ENCODE data around the gene MMP25.
A peak's percentile ranks its signal among the peaks of the same experiment; 100 is the strongest.

MMP25 gene, protein sequence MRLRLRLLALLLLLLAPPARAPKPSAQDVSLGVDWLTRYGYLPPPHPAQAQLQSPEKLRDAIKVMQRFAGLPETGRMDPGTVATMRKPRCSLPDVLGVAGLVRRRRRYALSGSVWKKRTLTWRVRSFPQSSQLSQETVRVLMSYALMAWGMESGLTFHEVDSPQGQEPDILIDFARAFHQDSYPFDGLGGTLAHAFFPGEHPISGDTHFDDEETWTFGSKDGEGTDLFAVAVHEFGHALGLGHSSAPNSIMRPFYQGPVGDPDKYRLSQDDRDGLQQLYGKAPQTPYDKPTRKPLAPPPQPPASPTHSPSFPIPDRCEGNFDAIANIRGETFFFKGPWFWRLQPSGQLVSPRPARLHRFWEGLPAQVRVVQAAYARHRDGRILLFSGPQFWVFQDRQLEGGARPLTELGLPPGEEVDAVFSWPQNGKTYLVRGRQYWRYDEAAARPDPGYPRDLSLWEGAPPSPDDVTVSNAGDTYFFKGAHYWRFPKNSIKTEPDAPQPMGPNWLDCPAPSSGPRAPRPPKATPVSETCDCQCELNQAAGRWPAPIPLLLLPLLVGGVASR

DNA sequence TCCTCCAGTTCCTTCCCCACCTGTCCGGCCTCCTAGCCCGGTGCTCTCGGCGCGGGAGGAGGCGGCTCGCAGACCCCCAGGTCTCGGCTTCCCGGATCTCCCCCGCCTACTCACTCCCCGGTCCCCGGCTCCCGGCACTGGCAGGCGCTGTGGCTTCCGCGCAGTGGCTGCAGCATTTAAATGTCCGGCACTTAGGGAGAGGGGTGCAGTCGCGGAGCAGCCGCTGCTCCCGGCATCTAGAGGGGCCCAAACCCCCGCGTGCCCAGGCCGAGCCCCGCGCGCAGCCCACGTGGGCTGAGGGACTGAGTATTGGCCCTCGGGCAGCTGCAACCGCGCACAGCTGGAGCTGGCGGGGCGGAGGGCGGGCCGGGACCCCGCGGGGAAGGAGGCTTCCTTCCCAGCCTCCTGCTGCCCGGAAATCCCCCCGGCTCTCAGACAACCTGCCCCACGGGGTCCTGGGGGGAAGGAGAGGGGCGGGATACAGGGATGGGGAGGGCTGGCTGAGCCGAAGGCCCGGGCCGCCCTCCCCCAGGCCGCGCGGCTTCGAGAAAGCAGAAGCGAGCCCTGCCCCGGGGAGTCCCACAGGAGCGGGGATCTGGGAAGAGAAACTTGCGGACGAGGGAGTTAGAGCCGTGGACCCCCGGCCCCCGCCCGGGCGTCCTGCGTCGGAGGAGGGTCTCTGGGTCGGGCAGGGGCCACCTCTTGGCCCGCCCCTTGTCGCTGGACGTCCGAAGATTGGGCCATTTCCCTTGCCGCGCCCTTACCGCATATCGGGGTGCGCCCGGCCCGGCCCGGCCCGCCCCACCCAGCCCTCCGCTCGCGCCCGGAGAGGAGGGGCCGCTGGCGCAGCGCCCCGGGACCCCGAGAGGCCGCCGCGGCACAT, at the start of gene MMP25:
Gene MMP25 (plus strand): TSS at position 804 of the 883 bp plus-strand sequence. CDS start 357 bp downstream, outside the sequence.
- DNase-seq (ENCODE audit: low read depth in 4 of 4, low spot score in 1 of 4): no peak

DNA sequence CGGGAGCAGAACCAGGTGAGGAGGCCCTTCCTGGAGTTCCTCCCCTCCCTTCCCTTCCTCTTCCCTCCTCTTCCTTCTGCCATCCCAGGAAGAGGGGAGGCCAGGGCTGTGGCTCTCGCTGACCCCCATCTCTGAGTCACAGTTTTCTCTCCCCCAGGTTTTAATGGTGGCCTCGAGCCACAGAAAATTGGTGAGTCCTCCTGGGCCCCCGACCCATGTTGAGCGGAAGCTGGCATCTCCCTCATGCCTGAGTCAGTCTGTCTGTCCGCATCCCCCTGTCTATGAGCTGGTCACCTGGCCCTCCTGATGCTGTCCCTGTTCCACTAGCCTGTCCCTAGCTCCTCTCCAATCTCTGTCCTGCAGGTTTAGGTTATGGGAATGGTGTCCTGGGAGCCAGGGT, 46.4 kb upstream of the MMP25 start:
- DNase-seq (ENCODE audit: low read depth in 4 of 4, low spot score in 1 of 4): no peak

DNA sequence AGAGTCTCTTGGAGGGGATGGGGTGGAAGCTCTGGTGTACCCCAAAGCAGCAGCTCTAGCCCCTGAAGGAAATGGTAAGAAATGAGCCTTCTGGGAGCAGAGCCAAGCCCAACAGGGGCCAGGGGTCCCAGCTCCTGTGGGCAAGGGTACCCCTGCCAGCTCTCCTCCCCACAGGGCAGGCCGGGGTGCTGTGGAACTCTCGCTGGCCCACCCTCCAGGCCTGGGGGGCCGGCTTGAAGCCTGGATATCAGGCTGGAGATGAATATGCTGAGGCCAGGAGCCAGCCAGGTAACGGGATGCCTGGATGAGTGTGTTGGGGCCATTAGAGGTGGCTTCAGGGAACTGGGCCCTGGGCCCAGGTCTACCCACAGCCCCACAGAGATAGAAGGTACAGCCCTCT, 45.8 kb upstream of the MMP25 start:
- no peak for DNase-seq (ENCODE audit: low read depth in 4 of 4, low spot score in 1 of 4)

DNA sequence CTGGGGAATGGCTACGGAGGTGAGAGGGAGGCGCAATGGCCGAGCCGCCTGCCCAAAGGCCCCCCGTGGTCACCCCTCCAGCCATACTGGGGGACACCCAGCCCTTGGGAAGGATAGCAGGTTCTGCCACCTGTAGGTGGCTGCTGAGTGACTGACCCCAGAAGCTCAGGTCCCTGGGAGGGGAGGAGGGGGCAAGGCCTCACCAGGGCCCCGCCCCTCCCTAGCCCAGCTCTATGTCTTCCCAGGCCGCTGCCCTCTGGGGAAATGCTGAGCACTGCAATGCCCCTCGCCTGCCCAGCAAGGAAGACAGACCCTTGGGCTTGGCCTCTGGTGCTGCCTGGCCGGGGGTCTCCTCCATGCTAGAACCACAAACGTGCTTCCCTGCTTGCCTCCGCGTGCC, 45.0 kb upstream of the MMP25 start:
- no peak for DNase-seq (ENCODE audit: low read depth in 4 of 4, low spot score in 1 of 4)

DNA sequence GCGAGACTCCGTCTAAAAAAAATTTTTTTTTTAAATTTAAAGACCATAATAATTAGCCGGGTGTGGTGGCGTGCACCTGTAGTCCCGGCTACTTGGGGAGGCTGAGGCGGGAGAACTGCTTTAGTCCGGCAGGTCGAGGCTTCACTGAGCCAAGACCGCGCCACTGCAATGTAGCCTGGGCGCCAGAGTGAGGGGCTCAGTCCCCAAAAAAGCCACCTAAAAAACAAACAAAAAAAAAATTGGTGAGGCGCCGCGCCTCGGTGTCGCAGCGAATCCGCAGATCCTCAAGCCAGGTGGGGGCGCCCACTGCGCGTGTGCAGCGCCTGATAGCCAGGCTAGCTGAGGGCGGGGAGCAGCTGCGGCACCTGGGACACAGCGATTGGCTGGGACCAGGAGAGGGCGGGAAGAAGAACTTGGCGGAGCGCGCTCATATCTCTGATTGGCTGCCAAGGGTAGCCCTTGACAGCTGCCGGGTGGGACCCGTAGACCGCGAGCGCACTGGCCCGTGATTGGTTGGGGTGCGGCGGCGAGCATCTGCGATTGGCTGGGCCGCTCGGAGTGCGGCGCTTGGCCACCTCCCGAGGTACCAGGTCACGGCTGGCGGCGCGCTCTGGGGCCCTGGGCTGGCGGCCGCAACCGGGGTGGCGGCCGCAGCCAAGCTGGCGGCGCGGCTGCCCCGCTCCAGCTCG, 42.6 kb upstream of the MMP25 start:
- peak; percentile 81 to 96 (median 88) for DNase-seq (ENCODE audit: low read depth in 4 of 4, low spot score in 1 of 4)

DNA sequence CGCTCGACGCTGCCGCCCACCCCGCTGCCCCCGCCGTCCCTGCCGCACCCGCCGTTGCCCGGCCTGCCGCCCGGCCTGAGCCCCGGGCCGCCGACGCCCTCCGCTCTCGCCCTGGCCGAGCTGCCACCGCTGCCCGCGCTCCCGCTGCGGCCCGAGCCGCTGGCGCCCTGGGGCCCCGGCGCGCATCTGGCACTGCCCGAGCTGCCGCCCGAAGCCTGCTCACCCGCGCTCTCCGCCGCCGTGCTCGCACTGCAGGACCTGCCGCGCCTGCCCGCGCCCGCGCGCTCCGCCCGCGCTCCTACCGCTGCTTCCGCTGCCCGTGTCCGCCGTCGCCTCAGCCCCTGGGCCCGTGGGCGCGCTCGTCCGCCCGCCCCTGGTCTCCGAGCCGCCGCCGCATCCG, 42.0 kb upstream of the MMP25 start:
- DNase-seq (ENCODE audit: low read depth in 4 of 4, low spot score in 1 of 4): no peak

DNA sequence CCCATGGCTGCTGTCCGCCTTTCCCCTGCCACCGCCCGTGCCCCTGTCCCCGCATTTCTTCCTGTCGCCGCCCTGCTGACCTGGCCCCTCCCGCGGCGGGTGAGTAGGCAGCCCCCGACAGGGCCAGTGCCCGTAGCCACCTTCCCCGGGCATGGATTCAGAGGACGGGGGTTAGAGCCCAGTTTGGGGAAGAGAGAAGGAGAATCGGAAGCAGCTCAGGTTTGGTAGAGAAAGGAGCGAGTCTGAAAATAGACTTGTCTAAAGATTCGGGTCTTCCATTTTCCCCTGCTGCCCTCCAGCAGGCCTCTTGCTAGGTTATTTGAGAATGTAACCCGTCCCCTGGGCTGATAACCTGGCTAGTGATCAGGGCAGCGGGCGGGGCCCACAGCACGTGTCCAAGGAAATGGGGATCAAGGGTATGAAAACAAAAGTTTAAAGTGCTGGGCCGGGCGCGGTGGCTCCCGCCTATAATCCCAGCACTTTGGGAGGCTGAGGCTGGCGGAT, 41.5 kb upstream of the MMP25 start:
- DNase-seq (ENCODE audit: low read depth in 4 of 4, low spot score in 1 of 4): no peak

DNA sequence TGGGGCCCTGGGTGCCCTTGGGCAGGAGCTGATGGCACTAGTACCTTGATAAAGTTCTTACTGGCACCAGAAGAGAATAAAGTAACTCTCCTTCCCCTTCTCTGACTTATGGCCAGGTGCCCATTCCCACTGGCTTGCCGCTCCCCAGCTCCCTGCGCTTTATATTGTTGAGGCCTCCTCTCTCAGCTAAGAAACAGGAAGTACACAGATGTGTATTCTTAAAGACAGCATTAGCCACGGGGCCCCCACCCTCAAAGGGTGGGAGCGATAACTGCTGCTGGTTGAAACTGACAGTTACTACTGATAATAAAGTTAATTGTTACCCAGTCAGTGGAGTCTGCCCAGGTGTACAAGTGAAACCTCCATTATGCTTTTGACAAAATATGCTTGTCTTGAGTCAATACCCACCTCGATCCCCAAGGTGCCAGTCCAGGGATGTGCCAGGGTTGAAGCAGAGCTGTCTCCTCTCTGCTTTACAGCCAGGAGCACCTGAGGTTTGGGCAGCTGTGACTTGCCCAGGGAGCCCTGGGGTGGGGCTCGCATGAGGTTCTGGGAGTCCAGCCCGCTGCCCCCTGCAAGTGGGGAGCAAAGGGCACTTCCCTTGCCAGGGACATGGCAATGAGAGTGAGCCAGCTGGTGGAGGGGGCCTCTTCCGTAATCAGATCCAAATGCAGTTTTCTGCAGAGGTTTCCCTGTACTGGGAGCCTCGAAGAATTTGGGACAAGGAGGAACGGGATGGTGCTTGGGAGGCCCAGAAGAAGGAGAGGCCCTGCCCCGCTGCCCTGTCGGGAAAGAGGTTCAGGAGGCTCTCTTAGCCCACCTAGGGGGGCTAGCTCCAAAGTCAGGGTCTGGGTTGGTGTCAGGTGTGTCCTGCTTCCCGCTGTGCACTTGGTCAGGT, 39.1 kb upstream of the MMP25 start:
- DNase-seq (ENCODE audit: low read depth in 4 of 4, low spot score in 1 of 4): no peak

DNA sequence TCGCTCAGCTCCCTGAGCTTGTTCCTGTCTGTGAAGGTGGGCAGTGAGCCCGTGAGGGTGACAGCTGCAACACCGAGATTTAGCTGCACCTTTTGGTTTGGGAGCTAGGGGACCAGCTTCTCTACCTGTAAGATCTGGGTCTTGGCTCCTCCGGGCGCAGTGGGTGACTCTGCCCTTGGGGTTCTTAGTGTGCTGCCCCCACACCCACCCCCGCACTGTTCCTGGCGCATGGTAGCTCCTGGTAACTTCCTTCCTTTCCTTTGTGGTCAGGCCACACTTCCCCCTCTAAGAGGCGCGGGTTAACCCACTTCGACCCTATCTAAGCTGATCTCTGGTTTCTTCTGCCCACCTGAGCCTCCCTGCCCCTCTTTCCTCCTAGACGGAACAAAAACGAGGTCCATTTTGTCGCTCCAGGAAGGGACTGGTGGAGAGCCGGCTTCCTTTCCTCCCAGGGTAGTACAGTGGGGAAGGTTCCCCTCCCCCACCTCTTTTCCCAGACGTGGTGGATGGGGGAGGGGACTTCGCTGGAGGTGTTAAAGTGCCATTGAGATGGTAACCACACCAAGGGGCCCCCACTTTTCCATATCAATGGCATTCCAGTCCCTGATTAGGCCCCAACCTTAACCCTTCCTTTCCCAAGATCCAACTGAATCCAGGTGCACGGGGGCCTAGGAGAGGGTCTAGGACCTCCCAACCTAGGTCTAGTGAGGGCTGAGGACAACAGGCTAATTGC, 38.2 kb upstream of the MMP25 start:
- DNase-seq (ENCODE audit: low read depth in 4 of 4, low spot score in 1 of 4): no peak

DNA sequence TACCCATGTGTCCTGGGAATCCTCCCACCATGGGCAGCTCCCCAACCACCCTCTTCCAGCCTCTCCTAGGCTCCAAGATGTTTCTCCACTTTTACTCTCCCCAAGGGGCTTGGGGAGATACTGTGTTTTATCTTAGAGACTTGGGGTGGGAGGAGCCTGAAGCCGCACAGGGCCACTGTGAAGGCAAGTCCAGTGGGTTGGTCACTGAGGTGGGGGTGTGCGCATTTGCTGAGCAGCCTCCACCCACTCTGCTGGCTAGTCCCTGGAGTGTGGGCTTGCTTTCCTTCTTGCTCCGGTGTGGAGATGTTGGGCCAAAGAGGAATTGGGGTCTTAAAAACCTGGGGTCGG, 37.7 kb upstream of the MMP25 start:
- DNase-seq (ENCODE audit: low read depth in 4 of 4, low spot score in 1 of 4): no peak

DNA sequence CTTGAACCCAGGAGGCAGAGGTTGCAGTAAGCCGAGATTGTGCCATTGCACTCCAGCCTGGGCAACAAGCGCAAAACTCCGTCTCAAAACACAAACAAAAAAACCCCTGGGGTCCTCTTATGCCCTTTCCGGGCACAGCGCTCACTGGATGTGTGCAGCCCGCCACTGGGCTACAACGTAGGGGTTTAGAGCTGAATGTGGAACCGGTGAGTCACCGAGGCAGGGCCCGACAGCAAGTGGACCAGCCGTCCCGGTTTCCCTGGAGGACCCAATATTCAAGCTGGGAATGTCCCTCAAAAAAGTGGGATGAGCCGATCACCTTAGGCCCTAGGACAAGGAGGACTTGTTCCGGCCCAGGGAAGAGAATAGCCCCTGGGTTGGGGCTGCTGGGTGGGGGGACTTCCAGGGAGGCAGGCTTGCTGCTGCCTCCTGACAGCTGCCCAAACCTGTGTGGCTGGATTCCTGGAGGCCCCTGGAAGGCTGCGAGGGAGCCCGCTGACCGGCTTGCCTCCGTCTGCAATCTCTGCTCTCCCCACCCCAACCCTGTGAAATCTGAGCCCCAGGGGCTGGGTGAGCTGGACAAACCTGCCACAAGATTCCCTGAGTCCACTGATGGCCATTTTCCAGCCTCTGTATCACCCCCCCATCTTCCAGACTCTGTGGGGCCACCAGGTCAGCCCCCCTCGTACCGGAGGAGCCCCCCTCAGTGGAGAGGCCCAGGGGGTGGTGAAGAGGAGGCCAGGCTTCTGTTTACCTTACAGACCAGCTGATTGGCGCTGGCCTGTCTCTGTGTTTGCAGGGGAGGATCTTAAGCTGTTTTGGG, 36.6 kb upstream of the MMP25 start:
- no peak for DNase-seq (ENCODE audit: low read depth in 4 of 4, low spot score in 1 of 4)

DNA sequence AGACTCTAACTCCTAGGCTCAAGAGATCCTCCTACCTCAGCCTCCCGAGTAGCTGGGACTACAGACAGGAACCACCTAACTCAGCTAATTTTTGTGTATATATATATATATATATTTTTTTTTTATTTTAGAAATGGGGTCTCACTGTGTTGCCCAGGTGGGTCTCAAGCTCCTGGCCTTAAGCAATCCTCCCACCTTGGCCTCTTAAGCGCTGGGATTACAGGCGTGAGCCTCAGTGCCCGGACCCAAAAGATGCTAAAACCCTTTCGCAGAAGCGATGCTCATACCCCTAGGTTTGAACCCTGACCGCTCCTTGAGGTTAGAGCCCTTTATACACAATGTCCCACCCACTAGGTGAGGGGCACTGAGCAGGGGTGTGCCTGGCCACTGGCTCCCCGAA, 35.9 kb upstream of the MMP25 start:
- DNase-seq (ENCODE audit: low read depth in 4 of 4, low spot score in 1 of 4): no peak

DNA sequence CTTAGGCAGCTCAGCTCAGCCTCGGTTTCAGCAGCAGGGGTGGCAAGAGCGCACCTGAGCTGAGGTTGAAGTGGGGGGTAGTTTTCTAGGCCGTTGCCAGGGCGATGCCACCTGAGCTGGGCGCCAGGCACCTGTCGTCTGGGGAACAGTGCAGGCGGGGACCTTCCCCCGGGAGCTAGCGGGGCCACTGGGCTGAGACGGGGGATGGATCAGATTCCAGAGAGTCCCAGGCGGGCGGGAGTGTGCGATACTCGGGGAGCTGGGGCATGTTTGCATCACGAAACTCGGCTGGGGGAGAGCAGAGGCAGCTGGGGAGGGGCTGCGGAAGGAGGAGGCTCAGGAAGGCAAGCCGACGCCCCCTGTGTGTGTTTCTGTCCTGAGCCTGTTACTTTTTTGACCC, 34.1 kb upstream of the MMP25 start:
- DNase-seq (ENCODE audit: low read depth in 4 of 4, low spot score in 1 of 4): no peak

DNA sequence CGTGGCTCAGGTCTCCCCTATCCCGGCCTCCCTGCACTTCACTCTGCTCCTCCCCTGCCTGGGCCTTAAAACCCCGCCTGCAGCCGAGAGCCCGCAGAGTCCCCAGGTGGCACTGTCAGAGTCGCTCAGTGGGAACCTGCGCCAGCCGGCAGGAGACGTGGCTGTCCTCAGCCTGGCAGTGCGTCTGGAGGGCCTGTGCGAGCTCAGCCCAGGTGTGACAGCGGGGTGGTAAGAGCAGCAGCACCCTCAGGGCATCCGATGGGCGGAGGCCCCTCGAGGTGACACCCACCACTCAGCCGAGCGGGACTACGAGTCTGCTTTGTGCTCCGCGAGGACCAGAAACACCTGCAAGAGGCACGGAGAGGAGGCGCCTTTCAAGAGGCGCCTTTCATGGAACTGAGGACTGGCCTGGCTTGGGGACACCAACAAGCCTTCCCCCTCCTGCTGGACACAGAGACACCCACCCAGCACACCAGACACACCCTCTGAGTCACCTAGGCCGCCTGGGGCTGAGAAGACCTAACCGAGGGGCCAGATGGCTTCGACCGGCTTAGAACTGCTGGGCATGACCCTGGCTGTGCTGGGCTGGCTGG, 33.4 kb upstream of the MMP25 start, which contains the start of gene CLDN9:
Gene CLDN9 (plus strand): TSS at position 96 of the 593 bp plus-strand sequence. CDS start 440 bp downstream, at position 536.
- DNase-seq (ENCODE audit: low read depth in 4 of 4, low spot score in 1 of 4): no peak

DNA sequence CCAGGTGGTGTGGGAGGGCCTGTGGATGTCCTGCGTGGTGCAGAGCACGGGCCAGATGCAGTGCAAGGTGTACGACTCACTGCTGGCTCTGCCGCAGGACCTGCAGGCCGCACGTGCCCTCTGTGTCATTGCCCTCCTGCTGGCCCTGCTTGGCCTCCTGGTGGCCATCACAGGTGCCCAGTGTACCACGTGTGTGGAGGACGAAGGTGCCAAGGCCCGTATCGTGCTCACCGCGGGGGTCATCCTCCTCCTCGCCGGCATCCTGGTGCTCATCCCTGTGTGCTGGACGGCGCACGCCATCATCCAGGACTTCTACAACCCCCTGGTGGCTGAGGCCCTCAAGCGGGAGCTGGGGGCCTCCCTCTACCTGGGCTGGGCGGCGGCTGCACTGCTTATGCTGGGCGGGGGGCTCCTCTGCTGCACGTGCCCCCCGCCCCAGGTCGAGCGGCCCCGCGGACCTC, 32.8 kb upstream of the MMP25 start:
- no peak for DNase-seq (ENCODE audit: low read depth in 4 of 4, low spot score in 1 of 4)

DNA sequence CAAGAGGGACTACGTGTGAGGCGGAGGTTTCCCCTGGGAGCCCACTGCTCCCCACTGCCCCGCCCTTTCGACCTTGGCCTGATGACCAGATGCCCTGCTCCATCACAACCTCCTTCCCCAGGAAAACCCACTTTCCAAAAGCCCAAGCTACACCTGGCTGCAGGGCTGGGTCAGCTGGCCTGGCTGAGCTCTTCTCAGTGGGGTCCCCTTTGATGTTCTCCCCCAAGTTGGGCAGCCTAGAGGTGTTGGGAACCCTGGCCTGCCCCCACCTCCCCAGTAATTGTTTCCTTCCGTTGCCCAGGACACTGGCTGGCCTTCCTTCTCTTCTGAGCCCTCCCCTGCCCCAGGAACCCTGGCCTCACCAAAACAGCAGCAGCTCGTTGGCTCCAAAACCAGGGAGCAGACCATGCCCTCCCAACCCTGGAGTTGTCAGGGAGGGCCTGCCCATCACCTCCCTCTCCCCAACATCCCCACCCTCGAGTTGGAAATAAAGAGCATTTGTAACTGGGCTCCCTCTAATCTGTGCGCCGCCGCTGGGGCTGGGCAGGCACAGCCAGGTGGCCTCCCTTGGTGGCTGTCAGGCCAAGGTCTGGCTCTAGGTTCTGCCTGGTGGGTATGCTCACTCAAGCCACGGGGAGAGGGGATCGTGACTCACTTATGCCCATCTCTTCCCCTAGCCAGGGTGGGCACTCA, 32.2 kb upstream of the MMP25 start:
- DNase-seq (ENCODE audit: low read depth in 4 of 4, low spot score in 1 of 4): no peak

DNA sequence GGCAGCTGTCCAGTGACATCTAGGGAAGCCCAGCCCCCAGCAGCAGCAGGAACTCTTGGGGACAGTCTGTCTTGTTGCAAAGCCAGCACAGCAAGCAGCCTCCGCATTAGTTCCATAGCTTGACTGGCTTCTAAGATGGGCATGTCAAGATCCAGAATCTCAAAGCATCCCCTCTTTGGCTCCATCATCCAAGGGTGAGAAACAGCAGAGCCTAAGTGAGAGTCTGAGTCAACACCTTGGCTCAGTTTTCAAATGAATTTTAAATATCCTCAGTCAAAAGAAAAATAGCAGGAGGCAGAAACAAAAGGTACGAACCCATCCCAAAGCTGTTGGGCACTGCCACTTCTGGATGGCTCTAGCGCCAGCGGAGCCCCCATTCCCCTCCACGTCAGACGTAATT, 31.4 kb upstream of the MMP25 start:
- DNase-seq (ENCODE audit: low read depth in 4 of 4, low spot score in 1 of 4): no peak

Measured in stimulated activated CD4-positive, alpha-beta T cell treated with anti-CD3 and anti-CD28 coated beads, Interleukin-1b, Interleukin-23, amount 100 ng/mL, for 24 hours (primary cell).